H1 (cell line): ENCODE data around the gene NEDD4L. TPM values are rescaled to one million over a fixed set of nuclear protein-coding genes. Genes with fewer than 3 reads are reported as not detected.

Experiments
- BRCA1 ChIP-seq: IDR thresholded peaks from 2 replicates; pipeline ENCODE4 v1.6.1; 2012; ENCODE audit warnings: low read depth, low read length, improper control_type of control experiment
- HDAC6 ChIP-seq: IDR thresholded peaks from one replicate; pipeline ENCODE4 v1.7.1; 2012; ENCODE audit warnings: low read depth, mild to moderate bottlenecking, inconsistent platforms, low read length, moderate library complexity
- POLR2A ChIP-seq, 2 experiments: IDR thresholded peaks; 1 replicate in 1 of 2; 2 replicates in 1 of 2; pipeline ENCODE4 v1.6.1; 2011; ENCODE audit warnings: low read depth in 2 of 2, low read length in 2 of 2, mild to moderate bottlenecking in 2 of 2; ENCODE audit errors: control extremely low read depth in 1 of 2
- RNF2 ChIP-seq: fragments of 200-900, 300-1000 bp; sonication (generic); IDR thresholded peaks from 2 replicates; pipeline ENCODE4 v1.7.1; 2016; ENCODE audit warnings: borderline replicate concordance, low read depth, mild to moderate bottlenecking, antibody characterized with exemption, low read length; ENCODE audit not compliant: poor library complexity, severe bottlenecking; ENCODE audit errors: missing control alignments
- SAP30 ChIP-seq: fragments of 300-600 bp; sonication (generic); IDR thresholded peaks from 2 replicates; pipeline ENCODE4 v1.7.1; 2012; ENCODE audit warnings: low read length, moderate library complexity, mild to moderate bottlenecking, inconsistent platforms; ENCODE audit not compliant: insufficient read depth, insufficient replicate concordance
- SP2 ChIP-seq: IDR thresholded peaks from 2 replicates; pipeline ENCODE4 v1.6.1; 2012; ENCODE audit warnings: mild to moderate bottlenecking, low read length, inconsistent platforms
- SUZ12 ChIP-seq: fragments of 200-600 bp; sonication (generic); IDR thresholded peaks from 2 replicates; pipeline ENCODE4 v1.6.1; 2012; ENCODE audit warnings: mild to moderate bottlenecking, inconsistent platforms, low read length, moderate library complexity, mixed read lengths
- polyA plus RNA-seq, 7 experiments: library from polyadenylated mRNA; depleted of rRNA in 3 of 7; stranded (reverse) in 5 of 7; unstranded in 2 of 7; fragments of >200 nt in 5 of 7; fragments of 200-250 nt in 2 of 7; gene quantifications; 1 replicate in 5 of 7; 2 replicates in 1 of 7; 4 replicates in 1 of 7; pipeline versions ENCODE4 v1.2.1 to v1.2.3, GENCODE V29; 2011 to 2013; ENCODE audit warnings: missing spikeins in 2 of 7, mixed read lengths in 2 of 7
- total RNA-seq: library from RNA; stranded (reverse); fragmentation: NEBNext Ultra II Directional; extraction: Animal tissue kit (Norgen Biotek cat#: 25700); gene quantifications from 2 replicates; pipeline ENCODE4 v1.2.1, GENCODE V29; 2021
- TF ChIP-seq, protein P1 (sequence below): fragments of 300-600 bp; sonication (generic); IDR thresholded peaks from 2 replicates; pipeline ENCODE4 v1.7.1; 2012; ENCODE audit warnings: low read length, moderate library complexity, mild to moderate bottlenecking, inconsistent platforms; ENCODE audit not compliant: insufficient replicate concordance

NEDD4L gene
- total and polyA plus RNA-seq, 2 of the 8 experiments (the other 6 are each of a cell fraction or from before 2014, with no cell fraction given), result 37.3 to 69.8 TPM

DNA sequence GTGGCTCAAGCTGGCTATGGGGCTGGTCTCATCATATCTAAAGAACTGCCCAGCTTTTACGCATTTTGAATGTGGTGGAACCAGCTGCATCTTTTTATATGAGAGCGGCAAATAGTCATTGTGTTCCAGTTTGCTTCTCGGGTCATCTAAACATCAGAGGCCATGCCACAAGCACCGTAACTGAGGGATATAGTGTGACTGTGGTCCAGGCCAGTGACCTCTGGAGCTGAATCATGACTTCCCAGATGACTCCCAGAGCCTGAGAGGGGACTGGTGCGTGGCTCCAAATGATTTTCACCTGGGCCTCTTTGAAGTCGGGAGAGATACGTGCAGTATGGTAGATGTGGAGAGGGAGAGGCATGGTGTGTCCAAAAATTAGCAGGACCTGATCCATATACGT is 271.0 kb downstream of the NEDD4L start (continued):
- TF ChIP-seq, protein P1, sequence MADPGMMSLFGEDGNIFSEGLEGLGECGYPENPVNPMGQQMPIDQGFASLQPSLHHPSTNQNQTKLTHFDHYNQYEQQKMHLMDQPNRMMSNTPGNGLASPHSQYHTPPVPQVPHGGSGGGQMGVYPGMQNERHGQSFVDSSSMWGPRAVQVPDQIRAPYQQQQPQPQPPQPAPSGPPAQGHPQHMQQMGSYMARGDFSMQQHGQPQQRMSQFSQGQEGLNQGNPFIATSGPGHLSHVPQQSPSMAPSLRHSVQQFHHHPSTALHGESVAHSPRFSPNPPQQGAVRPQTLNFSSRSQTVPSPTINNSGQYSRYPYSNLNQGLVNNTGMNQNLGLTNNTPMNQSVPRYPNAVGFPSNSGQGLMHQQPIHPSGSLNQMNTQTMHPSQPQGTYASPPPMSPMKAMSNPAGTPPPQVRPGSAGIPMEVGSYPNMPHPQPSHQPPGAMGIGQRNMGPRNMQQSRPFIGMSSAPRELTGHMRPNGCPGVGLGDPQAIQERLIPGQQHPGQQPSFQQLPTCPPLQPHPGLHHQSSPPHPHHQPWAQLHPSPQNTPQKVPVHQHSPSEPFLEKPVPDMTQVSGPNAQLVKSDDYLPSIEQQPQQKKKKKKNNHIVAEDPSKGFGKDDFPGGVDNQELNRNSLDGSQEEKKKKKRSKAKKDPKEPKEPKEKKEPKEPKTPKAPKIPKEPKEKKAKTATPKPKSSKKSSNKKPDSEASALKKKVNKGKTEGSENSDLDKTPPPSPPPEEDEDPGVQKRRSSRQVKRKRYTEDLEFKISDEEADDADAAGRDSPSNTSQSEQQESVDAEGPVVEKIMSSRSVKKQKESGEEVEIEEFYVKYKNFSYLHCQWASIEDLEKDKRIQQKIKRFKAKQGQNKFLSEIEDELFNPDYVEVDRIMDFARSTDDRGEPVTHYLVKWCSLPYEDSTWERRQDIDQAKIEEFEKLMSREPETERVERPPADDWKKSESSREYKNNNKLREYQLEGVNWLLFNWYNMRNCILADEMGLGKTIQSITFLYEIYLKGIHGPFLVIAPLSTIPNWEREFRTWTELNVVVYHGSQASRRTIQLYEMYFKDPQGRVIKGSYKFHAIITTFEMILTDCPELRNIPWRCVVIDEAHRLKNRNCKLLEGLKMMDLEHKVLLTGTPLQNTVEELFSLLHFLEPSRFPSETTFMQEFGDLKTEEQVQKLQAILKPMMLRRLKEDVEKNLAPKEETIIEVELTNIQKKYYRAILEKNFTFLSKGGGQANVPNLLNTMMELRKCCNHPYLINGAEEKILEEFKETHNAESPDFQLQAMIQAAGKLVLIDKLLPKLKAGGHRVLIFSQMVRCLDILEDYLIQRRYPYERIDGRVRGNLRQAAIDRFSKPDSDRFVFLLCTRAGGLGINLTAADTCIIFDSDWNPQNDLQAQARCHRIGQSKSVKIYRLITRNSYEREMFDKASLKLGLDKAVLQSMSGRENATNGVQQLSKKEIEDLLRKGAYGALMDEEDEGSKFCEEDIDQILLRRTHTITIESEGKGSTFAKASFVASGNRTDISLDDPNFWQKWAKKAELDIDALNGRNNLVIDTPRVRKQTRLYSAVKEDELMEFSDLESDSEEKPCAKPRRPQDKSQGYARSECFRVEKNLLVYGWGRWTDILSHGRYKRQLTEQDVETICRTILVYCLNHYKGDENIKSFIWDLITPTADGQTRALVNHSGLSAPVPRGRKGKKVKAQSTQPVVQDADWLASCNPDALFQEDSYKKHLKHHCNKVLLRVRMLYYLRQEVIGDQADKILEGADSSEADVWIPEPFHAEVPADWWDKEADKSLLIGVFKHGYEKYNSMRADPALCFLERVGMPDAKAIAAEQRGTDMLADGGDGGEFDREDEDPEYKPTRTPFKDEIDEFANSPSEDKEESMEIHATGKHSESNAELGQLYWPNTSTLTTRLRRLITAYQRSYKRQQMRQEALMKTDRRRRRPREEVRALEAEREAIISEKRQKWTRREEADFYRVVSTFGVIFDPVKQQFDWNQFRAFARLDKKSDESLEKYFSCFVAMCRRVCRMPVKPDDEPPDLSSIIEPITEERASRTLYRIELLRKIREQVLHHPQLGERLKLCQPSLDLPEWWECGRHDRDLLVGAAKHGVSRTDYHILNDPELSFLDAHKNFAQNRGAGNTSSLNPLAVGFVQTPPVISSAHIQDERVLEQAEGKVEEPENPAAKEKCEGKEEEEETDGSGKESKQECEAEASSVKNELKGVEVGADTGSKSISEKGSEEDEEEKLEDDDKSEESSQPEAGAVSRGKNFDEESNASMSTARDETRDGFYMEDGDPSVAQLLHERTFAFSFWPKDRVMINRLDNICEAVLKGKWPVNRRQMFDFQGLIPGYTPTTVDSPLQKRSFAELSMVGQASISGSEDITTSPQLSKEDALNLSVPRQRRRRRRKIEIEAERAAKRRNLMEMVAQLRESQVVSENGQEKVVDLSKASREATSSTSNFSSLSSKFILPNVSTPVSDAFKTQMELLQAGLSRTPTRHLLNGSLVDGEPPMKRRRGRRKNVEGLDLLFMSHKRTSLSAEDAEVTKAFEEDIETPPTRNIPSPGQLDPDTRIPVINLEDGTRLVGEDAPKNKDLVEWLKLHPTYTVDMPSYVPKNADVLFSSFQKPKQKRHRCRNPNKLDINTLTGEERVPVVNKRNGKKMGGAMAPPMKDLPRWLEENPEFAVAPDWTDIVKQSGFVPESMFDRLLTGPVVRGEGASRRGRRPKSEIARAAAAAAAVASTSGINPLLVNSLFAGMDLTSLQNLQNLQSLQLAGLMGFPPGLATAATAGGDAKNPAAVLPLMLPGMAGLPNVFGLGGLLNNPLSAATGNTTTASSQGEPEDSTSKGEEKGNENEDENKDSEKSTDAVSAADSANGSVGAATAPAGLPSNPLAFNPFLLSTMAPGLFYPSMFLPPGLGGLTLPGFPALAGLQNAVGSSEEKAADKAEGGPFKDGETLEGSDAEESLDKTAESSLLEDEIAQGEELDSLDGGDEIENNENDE, result no peak
- TF ChIP-seq HDAC6 (no peak), RNF2 (no peak), POLR2A (IDR thresholded peaks at IDR 0.05; ENCODE audit: control extremely low read depth in 1 of 2, low read depth in 2 of 2, low read length in 2 of 2) (no peak), SAP30 (no peak), SP2 (no peak), SUZ12 (no peak), BRCA1 (no peak)
